Hepatocyte (in vitro differentiated cells): ENCODE results near the gene PIK3AP1. TPM values are rescaled to one million over a fixed set of nuclear protein-coding genes. Genes with fewer than 3 reads are reported as not detected.

ENCODE experiments used
- DNase-seq: peaks from one replicate; pipeline ENCODE4 v3.0.0-alpha.2; 2016; ENCODE audit warnings: low spot score
- H2AFZ ChIP-seq: fragments of 200-600 bp; sonication (generic); 2 replicates; pipeline ENCODE4 v1.6.0; 2016; ENCODE audit warnings: antibody characterized with exemption, mild to moderate bottlenecking
- H3K27ac ChIP-seq: fragments of 200-600 bp; sonication (generic); 2 replicates; pipeline ENCODE4 v1.5.1; 2016; ENCODE audit warnings: mild to moderate bottlenecking
- H3K27me3 ChIP-seq: fragments of 200-600 bp; sonication (generic); 2 replicates; pipeline ENCODE4 v1.6.1; 2016
- H3K36me3 ChIP-seq: fragments of 200-600 bp; sonication (generic); replicated peaks from 2 replicates; pipeline ENCODE4 v1.5.1; 2016; ENCODE audit warnings: low read depth; ENCODE audit not compliant: insufficient read depth
- H3K4me1 ChIP-seq: fragments of 200-600 bp; sonication (generic); 2 replicates; pipeline ENCODE4 v1.5.1; 2016; ENCODE audit warnings: mild to moderate bottlenecking, moderate library complexity; ENCODE audit not compliant: insufficient read depth
- H3K4me2 ChIP-seq: fragments of 200-600 bp; sonication (generic); 2 replicates; pipeline ENCODE4 v1.6.0; 2016
- H3K4me3 ChIP-seq: fragments of 200-600 bp; sonication (generic); 2 replicates; pipeline ENCODE4 v1.5.1; 2016; ENCODE audit warnings: mild to moderate bottlenecking
- H3K79me2 ChIP-seq: fragments of 200-600 bp; sonication (generic); 2 replicates; pipeline ENCODE4 v1.6.0; 2017; ENCODE audit warnings: mild to moderate bottlenecking
- H3K9me2 ChIP-seq: fragments of 200-600 bp; sonication (generic); replicated peaks from 2 replicates; pipeline ENCODE4 v1.6.0; 2017; ENCODE audit warnings: mild to moderate bottlenecking; ENCODE audit not compliant: insufficient read depth
- H3K9me3 ChIP-seq: fragments of 200-600 bp; sonication (generic); 2 replicates; pipeline ENCODE4 v1.5.1; 2016; ENCODE audit warnings: low read depth, mild to moderate bottlenecking
- H4K20me1 ChIP-seq: fragments of 200-600 bp; sonication (generic); 2 replicates; pipeline ENCODE4 v1.6.0; 2016; ENCODE audit warnings: mild to moderate bottlenecking; ENCODE audit not compliant: insufficient read depth, poor library complexity, severe bottlenecking
- CTCF ChIP-seq: fragments of 200-600 bp; sonication (generic); IDR thresholded peaks from 2 replicates; pipeline ENCODE4 v1.5.1; 2016; ENCODE audit warnings: antibody characterized with exemption, mild to moderate bottlenecking; ENCODE audit not compliant: poor library complexity
- EZH2 ChIP-seq: fragments of 200-600 bp; sonication (generic); IDR thresholded peaks from 2 replicates; pipeline ENCODE4 v1.6.1; 2016; ENCODE audit warnings: antibody characterized with exemption, mild to moderate bottlenecking, borderline replicate concordance
- EZH2phosphoT487 ChIP-seq: fragments of 200-600 bp; sonication (generic); IDR thresholded peaks from one replicate; pipeline ENCODE4 v1.6.1; 2018; ENCODE audit warnings: antibody characterized with exemption, mild to moderate bottlenecking, low read depth, moderate library complexity; ENCODE audit not compliant: unreplicated experiment, severe bottlenecking
- WGBS: methylation state at CpG from one replicate; pipeline ENCODE4 v1.1.6; 2016; ENCODE audit warnings: low lambda C conversion rate; ENCODE audit errors: missing lambda C conversion rate; 5-methylcytosine and 5-hydroxymethylcytosine counted together
- polyA plus RNA-seq: library from polyadenylated mRNA; unstranded; fragments of >200 nt; fragmentation: Nextera tagmentation; extraction: Ambion mirVana; gene quantifications from 2 replicates; pipeline ENCODE4 v1.2.1, GENCODE V29; 2016
- total RNA-seq: library from RNA; depleted of rRNA; stranded (reverse); fragments of >200 nt; gene quantifications from 2 replicates; pipeline ENCODE4 v1.2.3, GENCODE V29; 2014

Gene PIK3AP1
- total and polyA plus RNA-seq, 2 experiments from 2014 or later, result 2.5 to 8.4 TPM

GRCh38 chr10:96639899-96640298, 80.4 kb downstream of the PIK3AP1 start:
- Histone ChIP-seq H3K4me1 (peaks cover 12% of the 10 kb centered on the region), H2AFZ (no peak overlapping the region), H4K20me1 (no peaks in the 10 kb centered on the region), H3K4me3 (no peak overlapping the region), H3K9me2 (no peaks in the 10 kb centered on the region), H3K27ac (no peak overlapping the region), H3K79me2 (no peaks in the 10 kb centered on the region), H3K36me3 (no peaks in the 10 kb centered on the region), H3K9me3 (no peaks in the 10 kb centered on the region), H3K4me2 (no peak overlapping the region), H3K27me3 (no peaks in the 10 kb centered on the region)
- DNase-seq, result no peak
- TF ChIP-seq CTCF (no peak), EZH2phosphoT487 (no peak), EZH2 (no peak)
- 77% methylated on average over 4 of the region's 4 CpGs for whole genome bisulfite sequencing

- WGBS, result 93% methylated on average over 6 of the region's 6 CpGs
Observed at GRCh38 chr10:96638696-96639095, 81.6 kb downstream of the PIK3AP1 start.

GRCh38 chr10:96638120-96638519, 82.2 kb downstream of the PIK3AP1 start:
- H3K4me2 ChIP-seq, result no peak overlapping the region
- H3K27me3 ChIP-seq, result no peaks in the 10 kb centered on the region
- no peak overlapping the region for H3K4me3 ChIP-seq
- TF ChIP-seq EZH2 (no peak), EZH2phosphoT487 (no peak), CTCF (no peak)
- no peak overlapping the region for H2AFZ ChIP-seq
- H3K27ac ChIP-seq, result no peak overlapping the region
- H3K36me3 ChIP-seq, result no peaks in the 10 kb centered on the region
- no peaks in the 10 kb centered on the region for H3K9me2 ChIP-seq
- 87% methylated on average over 3 of the region's 3 CpGs for WGBS
- H4K20me1 ChIP-seq, result no peaks in the 10 kb centered on the region
- H3K9me3 ChIP-seq, result no peaks in the 10 kb centered on the region
- H3K4me1 ChIP-seq, result peaks cover 12% of the 10 kb centered on the region
- H3K79me2 ChIP-seq, result no peaks in the 10 kb centered on the region
- no peak for DNase-seq

More at GRCh38 chr10:96638696-96639095, 81.6 kb downstream of the PIK3AP1 start:
- H3K4me3 ChIP-seq, result no peak overlapping the region
- no peaks in the 10 kb centered on the region for H4K20me1 ChIP-seq
- no peak for TF ChIP-seq EZH2
- TF ChIP-seq EZH2phosphoT487, result no peak
- no peak for TF ChIP-seq CTCF
- no peaks in the 10 kb centered on the region for H3K9me2 ChIP-seq
- H3K79me2 ChIP-seq, result no peaks in the 10 kb centered on the region
- H3K27me3 ChIP-seq, result no peaks in the 10 kb centered on the region
- no peak overlapping the region for H3K4me2 ChIP-seq
- H2AFZ ChIP-seq, result no peak overlapping the region
- H3K9me3 ChIP-seq, result no peaks in the 10 kb centered on the region
- DNase-seq, result no peak
- H3K36me3 ChIP-seq, result no peaks in the 10 kb centered on the region
- H3K4me1 ChIP-seq, result peaks cover 12% of the 10 kb centered on the region
- H3K27ac ChIP-seq, result no peak overlapping the region

- no peak overlapping the region for H3K27ac ChIP-seq
- H2AFZ ChIP-seq, result no peak overlapping the region
- H4K20me1 ChIP-seq, result no peaks in the 10 kb centered on the region
- no peaks in the 10 kb centered on the region for H3K79me2 ChIP-seq
- no peaks in the 10 kb centered on the region for H3K36me3 ChIP-seq
- H3K4me2 ChIP-seq, result no peak overlapping the region
- TF ChIP-seq EZH2 (no peak), CTCF (no peak), EZH2phosphoT487 (no peak)
- no peak overlapping the region for H3K4me3 ChIP-seq
- H3K9me3 ChIP-seq, result no peaks in the 10 kb centered on the region
- DNase-seq, result peak; percentile 34
- WGBS, result 86% methylated on average over 4 of the region's 4 CpGs
- no peaks in the 10 kb centered on the region for H3K27me3 ChIP-seq
- H3K4me1 ChIP-seq, result peaks cover 13% of the 10 kb centered on the region
- no peaks in the 10 kb centered on the region for H3K9me2 ChIP-seq
Observed at GRCh38 chr10:96637709-96638108, 82.6 kb downstream of the PIK3AP1 start.
